Ovary (tissue), 3 donors: ENCODE measurements around the gene ANO8.

Experiments
- CTCF ChIP-seq, 3 donors: fragments of 450-650 bp in 2 of 3; fragments of 200-600 bp in 1 of 3; IDR thresholded peaks; one replicate each; pipeline versions ENCODE4 v1.5.1 to v1.8.0; 2016 to 2022; ENCODE audit warnings: antibody characterized with exemption in 3 of 3, mild to moderate bottlenecking in 1 of 3
- POLR2A ChIP-seq: fragments of 450-650 bp; IDR thresholded peaks from one replicate; pipeline ENCODE4 v1.6.1; 2017; ENCODE audit warnings: antibody characterized with exemption, mild to moderate bottlenecking, moderate library complexity
- donor health status: DM: no; HTN: no; CAD: no.

- TF ChIP-seq CTCF (IDR thresholded peaks at IDR 0.05) (no peak), POLR2A (no peak)
Measured at GRCh38 chr19:17357078-17357666, 22.5 kb upstream of the ANO8 start.
